ENCODE measurements around the gene KCTD18.
A peak's percentile ranks its signal among the peaks of the same experiment; 100 is the strongest.

The KCTD18 gene

DNA sequence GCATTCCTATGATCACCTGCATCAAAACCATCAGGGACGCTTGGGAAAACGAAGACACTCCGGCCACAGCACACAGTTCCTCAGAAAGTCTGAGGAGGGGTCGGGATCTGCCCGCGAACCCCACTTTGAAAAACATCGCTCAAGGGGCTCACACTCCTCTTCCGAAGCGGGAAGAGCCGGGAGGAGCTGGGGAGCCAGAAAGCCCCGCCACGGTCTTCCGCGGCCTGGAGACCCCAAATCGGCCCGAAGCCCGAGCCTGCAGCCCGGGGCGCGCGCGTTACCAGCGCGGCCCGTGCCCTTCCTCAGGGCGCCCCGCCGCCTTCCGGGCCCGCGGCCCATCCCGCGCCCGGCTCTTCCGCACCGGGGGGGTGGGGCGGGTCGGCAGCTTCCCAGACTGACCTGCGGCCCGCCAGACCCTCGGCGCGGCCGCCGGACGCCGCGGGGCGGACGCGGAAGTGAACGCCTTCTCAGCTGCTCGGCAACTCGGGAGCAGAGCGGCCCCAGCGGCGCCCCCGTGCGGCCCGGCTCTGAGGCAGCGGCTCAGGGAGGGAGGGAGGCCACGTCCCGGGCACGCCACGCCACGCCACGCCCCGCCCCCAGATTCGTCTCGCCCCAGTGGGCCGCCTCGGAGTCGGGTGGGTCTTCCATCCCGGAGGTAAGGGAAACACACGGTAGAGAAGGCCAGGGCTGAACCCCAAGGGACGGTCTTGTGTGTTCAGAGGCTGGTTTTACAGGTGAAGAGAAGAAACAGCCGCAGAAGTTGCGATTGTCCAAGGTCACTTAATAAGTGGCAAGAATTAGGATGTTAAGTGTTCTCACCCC lies at the start of gene KCTD18:
Gene KCTD18, minus strand, starts transcription at position 457 of the 822 bp plus-strand sequence. CDS start 3,052 bp downstream, outside the sequence.
- peak; percentile 85 for DNase-seq (ENCODE audit: low spot score)

DNA sequence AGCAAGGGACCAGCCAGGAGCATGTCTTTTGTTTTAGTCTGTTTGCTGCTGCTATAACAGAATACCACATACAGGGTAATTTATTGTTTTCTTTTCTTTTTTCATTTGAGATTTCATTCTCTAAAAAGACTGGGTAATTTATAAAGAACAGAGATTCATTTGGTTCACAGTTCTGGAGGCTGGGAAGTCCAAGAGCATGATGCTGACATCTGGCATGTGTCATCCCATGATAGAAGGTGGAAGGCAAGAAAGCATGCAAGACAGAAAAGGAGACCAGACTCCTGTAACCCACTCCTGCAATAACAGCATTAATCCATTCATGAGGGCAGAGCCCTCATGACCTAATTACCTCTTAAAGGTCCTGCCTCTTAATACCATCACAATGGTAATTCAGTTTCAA lies 30.9 kb upstream of the KCTD18 start:
- no peak for DNase-seq (ENCODE audit: low spot score)

DNA sequence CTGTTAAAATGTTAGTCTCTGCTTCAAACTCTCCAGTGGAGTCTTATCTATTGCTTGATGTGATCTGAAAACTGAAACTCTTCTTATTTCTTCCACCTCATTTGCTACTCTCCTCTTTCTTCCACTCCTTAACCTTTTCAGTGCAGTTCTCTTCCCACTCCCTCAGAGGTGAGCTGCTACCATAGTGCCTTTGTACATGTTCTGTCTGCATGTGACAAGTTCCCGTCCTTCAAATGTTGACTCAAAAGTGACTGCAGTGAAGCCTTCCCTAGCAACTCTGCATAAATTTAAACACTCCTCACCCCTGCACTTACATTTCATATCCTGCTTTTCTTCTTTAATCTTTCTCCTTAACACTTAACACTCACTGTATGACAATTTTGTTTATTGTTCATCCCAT lies 28.3 kb upstream of the KCTD18 start:
- no peak for DNase-seq (ENCODE audit: low spot score)

DNA sequence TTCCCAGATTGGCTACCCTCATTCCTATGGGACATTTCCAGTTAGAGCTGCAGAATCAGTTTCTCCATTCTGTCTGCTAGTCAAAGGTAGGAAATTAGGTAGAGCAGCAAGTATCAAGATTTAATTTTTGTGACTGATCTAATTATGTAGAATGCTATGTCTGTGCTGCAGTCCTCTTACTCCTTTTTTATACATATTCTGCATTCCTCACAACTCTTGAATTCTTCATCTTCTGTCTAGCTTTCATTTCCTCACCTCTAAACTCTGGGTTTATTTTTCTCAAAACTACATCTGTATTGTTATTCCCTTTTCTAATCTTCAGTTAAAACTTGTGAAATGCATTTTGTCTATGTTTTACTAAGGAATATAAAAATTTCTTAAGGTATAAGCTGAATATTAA lies 24.7 kb upstream of the KCTD18 start:
- no peak for DNase-seq (ENCODE audit: low spot score)

DNA sequence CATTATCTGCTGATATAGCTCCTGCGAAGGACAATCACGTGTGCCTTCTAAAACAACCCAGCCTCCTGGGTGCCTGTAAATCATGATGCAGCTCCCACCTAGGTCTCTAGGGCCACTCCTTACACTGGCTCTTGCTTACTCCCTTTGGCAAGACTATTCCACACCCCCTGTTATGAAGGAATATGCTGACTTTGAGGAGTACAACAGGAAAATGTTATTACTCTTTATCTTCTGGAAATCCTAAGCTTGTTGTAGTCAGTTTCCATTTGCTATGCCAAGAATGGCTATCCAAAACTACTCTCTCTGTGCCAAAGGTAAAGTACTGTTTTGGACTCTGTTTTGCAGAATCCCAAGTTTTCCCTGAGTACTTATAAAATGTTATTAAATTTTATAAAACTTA lies 23.9 kb upstream of the KCTD18 start:
- no peak for DNase-seq (ENCODE audit: low spot score)

DNA sequence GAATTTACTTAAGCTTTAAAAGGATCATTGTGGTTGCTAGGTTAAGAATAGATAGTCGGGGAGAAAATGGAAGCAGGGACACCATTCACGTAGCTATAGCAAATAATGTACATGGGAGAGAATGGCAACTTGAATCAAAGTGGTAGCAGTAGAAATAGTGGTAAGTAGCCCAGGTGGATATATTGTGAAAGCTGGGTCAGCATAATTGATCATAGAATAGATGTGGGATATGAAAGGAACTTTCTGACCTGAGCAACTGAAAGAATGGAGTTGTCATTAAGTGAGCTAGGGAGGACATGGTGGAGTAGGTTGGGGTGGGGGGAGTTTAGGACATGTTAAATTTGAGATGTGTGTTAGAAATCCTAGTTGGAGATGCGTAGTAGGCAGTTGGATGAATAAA lies 18.4 kb upstream of the KCTD18 start:
- DNase-seq (ENCODE audit: low spot score): no peak

DNA sequence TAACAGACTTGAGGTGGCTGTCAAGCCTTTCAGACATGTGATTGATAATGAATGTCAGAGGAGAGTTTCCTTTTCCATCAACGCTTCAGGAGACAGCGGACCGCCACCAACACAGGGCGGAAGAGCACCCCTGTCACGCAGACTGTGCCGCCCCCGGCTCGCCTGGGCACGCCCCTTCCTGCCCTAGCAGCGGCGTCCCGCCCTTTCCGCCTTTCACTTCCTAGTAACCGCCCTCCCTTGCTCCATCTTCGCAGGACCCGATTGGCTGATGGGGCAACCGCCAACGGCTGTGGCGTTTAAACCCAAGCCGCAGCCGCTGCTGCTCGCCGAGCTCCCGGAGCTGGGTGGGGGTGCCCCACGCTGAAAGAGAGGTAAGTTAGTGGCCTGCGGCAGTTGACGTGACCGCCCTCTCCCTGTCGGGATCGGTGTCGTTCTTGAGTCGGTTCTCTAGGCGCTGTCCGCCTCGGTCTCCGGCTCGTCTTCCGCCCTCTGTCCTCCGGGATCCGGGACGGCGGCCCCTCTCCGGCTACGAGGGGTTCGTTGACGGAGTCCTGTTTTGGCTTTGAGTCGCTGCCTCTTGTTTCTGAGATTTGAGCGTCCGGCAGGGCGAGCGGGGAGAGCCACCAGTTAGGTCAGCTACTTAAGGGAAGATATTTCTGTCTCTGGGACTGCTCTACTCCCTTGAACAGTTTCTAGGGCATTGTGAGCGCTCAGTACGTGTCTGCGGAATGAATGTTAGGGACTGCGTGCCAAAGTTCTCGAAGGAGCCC lies 16.2 kb upstream of the KCTD18 start, which contains the start of gene SGO2:
Gene SGO2, plus strand, starts transcription at position 326 of the 770 bp plus-strand sequence. CDS start 6,769 bp downstream, outside the sequence.
- DNase-seq (ENCODE audit: low spot score): peak; percentile 93

DNA sequence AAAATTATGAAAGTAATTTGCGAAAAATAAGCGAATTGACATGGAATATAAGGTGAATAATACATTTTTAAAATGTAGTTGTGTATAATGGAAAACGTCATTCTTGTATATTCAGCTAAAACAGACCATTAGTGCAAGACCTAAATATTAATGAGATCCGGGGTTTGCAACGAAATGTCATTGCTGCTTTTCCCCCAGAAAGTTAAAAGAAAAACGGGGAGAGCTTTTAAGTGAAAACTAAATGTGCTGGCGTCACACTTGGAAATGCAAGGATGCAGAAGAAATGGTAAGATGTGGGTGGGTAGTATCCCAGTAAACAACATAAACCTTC lies 15.6 kb upstream of the KCTD18 start:
- DNase-seq (ENCODE audit: low spot score): no peak

DNA sequence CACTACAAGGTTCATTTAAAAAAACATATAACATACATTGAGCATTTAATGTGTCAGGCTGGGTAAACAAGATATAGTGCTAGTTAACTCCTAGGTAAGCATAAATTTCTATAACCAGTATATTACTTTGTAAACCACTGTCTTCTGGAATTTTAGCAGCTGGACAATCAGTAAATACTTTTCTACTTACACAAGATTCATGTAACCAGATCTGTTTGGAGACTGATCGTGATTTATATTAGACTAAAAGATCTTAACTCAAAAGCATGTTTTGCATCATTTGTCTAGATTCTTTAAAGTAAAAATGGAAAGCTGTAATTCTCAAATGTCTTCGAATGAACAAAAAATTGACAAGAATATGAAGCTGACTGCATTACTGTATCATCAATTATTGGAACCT lies 15.2 kb upstream of the KCTD18 start:
- no peak for DNase-seq (ENCODE audit: low spot score)

DNA sequence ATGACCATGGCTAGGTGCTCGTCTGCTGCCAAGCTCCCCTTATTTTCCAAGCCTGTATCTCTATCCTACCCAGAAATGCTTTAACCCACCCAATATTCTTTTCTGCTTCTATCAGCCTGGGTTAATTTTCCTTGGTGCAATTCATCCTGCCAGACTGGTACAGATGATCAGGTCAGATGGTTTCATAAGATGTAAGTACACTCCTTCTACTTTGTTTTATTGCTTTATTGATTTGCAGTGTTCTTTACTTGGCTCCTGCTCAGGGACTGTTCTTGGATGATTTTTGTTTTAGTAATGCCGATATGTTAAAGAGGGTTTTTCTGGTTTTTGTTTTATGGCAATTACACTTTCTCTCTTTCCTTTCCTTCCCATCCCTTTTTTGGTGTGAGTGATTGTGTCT lies 13.7 kb upstream of the KCTD18 start:
- DNase-seq (ENCODE audit: low spot score): no peak

DNA sequence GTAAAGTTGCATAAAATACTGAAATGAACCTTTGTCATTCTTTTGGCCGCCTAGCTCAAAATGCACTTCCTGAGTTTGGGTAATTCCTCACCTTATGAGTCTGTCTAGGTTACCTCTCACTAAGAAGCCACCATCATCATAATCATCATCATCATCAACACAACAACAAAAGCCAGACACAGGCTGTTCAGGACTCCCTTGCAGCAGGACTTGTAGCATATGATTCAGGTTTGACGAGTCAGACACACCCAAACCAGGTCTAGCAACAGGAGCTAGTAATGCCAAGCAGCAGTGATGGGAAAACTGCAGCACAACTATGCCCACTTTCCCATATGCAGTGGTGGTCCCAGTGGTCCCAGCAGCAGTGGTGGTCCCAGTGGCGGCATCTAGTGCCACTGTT lies 13.3 kb upstream of the KCTD18 start:
- no peak for DNase-seq (ENCODE audit: low spot score)

DNA sequence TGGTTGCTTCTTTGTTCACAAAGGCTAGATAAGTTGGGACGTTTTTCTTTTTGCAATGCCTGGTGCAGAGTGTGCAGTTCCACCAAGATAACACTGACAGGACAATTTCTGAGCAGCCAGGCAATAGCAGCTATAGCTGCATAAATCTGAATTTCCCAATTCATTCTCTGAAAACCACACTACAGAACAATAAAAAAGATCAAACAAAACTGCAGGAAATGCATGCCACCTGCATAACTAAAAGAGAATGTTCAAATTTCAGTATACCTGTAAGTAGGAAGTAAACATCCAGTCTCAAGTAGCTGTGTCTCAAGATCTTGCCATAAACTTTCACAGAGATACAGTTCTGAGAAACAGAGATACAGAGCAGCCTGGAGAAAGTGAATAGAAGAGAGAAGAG lies 5.3 kb upstream of the KCTD18 start:
- no peak for DNase-seq (ENCODE audit: low spot score)

DNA sequence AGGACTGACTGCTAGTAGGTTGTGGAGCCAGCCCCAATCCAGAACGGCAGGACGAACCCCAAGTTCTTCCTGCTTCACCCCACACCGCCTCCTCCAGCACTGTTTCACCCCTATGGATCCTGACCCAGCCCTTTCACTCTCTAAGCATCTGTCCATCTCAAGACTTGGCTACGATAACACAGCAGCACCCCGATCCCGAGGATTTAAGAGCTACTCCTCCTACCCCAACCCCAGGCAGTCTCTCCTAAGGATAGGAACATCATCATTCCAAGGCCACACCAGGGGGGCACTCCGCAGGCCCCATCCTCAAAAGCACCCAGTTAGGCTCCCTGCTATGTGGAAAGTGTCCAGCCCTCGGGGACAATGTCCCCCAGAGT lies 645 bp downstream of the KCTD18 start:
- DNase-seq (ENCODE audit: low spot score): no peak

DNA sequence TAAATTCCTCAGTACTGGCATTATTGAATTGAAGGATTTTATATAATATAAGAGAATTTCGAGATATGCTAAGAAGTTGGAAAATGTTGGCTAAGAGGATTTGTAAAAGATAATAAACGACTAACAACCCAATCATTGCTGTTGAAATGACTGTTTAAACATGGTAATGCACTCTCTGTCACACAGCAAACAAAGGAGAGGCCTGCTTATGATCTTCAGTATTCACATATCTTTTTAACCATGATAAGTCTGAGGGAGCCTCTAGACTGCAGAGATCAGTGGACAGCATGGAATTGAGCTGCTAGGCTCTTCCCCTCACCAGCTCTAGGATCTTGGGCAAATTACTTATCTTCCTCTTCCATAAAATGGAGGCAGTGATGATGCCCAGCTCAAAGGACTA lies 2.7 kb downstream of the KCTD18 start:
- no peak for DNase-seq (ENCODE audit: low spot score)

DNA sequence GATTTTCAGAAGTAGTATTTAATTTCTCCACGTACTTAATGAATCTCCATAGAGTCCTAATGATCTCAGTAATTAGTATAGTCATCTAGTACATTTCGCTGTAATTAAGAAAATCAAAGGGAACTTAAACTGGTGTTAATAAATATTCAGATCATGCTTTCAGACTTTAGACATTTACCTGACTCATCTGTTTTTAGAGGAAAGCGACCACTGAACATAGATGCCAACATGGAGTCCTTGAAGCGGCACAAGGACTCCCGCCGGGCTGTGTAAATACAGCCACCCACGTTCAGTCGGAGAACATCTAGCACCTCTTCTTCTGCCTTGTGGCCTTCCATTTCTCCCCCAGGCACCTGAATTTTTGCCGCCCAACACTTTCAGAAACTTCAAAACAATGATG lies 3.2 kb downstream of the KCTD18 start:
- no peak for DNase-seq (ENCODE audit: low spot score)

DNA sequence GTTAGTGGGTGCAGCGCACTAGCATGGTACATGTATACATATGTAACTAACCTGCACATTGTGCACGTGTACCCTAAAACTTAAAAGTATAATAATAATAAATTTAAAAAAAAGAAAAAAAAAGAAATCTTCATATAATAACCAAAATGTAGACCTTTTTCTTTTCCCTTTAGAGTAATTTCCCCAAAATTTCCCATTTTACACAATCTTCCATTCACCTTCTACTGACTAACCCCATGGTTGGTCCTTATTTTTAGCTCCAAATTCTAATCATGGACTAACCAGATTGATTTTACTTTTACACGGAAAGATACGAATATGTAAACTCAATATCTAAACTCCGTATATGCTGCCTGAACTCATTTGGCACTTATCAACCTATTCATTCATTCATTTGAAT lies 7.7 kb downstream of the KCTD18 start:
- no peak for DNase-seq (ENCODE audit: low spot score)

DNA sequence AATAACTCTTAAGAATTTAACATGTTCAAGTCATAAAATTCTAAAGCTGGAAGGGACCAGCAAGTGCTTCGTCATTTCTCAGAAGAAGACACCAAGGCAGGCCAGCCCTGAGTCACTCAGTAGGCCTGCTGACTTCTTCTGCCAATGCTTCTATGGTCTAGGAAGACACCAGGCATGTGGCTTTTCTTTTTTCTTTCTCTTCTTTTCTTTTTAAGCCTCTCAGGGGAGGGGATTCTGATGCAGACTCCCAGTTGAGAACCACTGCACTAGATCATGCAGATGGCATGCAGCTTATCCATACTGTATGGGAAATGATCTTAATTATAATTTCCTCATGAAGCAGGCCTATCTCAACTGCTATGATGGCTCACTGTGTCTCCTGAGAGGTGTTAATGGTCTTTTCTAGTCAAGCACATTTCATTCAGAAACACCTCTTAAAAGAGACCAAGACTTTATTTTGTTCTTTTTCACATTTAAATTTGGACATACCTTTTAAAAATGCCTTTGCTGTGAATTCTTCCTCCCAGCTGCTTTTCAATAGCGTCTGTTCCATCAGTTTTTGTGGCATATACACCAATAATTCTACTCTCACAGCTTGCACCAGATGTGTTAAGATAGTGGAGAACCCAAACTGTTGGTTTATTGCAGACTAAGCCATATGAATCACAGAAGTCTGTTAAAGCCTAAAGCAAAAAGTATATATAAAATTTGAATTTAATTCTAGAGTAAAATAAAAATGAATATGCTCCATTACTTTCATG lies 11.3 kb downstream of the KCTD18 start:
- no peak for DNase-seq (ENCODE audit: low spot score)

DNA sequence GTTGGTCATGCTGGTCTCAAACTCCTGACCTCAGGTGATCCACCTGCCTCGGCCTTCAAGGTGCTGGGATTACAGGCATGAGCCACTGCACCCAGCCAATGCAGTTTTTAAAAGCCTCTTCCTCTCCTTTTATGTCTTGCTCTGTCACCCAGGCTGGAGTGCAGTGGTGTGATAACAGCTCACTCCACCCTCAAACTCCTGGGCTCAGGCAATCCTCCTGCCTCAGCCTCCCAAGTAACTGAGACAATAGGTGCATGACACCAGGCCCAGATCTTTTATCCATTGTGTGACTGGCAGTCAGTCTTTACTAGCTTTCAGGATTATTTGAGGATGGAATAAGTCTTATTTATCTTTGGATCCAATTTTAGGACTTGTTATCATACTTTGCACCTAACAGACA lies 13.2 kb downstream of the KCTD18 start:
- no peak for DNase-seq (ENCODE audit: low spot score)

DNA sequence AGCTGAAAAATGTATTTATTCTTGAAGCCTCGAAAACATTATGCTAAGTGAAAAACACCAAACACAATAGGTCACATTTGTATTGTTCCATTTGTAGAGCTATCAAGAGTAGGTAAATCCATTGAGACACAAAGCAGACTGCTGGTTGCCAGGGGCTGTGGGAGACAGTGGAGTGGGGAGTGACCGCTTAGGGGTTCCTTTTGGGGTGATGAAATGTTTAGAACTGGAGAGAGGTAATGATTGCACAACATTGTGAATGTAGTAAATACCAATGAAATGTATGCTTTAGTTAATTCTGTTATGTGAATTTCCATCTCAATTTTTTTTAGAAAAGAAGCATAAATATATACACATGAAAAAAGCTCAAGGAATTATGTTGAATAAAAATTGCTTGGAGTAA lies 15.8 kb downstream of the KCTD18 start:
- DNase-seq (ENCODE audit: low spot score): no peak

DNA sequence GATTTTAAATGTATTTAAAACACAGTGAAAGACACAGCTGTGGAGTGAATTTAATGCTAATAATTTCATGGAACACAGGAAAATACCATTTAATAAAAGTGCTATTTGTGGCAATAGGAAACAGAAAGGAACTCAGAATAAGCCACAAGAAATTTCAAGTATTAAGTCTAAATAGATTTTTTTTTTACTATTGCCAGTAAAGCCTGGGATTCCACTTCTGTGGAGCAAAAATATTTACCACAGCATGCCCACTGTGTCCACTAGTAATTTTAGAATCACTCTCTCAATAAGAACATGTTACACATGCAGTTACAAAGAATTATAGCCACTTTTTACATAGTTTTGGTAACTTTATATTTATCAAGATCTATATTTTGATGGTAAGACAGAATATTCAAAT lies 17.2 kb downstream of the KCTD18 start:
- no peak for DNase-seq (ENCODE audit: low spot score)

DNA sequence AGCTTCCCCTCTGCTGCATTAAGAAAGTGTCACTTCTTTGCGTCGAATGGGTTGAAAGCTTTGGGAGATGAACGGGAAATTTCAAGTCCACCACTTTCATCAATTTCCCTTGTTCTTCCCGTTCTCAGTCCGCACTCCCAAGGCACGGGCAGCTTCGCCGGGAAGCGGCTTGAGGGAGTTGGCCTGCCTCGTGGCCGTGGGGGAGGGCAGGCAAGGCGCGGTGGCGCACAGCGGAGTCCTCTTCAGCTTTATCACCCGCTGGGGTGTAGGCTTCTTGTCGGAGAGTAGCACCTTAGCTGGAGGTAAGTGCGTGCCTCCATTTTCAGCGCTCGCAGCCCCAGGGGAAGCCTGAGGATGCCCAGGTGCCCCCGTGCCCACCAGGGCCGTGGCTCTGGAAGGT lies 19.9 kb downstream of the KCTD18 start:
- no peak for DNase-seq (ENCODE audit: low spot score)

DNA sequence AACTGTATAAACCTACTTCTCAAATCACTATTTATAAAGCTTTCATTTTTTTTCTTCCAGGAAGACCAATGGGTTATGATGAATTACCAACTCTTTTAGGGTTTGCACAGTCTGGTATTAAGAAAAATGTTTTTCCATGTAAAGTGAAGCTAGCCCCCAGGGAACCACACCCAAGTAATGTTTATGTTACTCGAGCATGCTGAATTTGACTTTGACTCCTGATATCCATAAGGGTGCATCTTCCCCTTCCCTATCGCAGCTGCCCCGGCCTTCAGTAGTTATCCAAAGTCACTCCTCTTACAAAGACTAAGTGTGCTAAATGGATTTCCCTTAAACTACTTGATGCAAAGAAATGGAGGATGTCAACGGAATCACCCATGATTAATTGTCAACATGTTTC lies 21.7 kb downstream of the KCTD18 start:
- DNase-seq (ENCODE audit: low spot score): no peak

DNA sequence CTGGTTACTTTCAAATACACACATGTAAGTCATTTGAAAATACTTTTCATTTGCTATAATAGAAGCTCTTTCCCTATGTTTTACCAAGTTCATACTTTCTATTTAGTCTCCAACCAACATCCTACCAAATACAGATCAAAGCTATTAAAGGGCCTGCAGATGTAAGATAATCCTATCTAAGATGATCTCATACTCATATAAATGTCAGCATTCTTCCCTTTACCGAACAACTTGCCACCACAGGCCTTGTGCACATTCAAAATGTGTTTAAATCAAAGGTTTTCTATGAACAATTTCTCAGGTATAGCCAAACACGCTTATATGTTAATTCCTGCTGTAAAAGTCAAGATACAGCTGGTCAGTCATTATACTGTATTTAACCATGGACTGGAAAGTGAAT lies 23.3 kb downstream of the KCTD18 start:
- DNase-seq (ENCODE audit: low spot score): peak; percentile 17

Data from COLO829 (cell line).